Renal cortex interstitium (tissue), 11 donors: Measurements from ENCODE around the gene POU2F1. TPM values are rescaled to one million over a fixed set of nuclear protein-coding genes. Genes with fewer than 3 reads are reported as not detected.

Experiments
- DNase-seq, 11 donors: peaks; one replicate each; pipeline ENCODE4 v3.0.0-alpha.2; 2013; ENCODE audit warnings: low read depth in 9 of 11, low spot score in 4 of 11; ENCODE audit errors: extremely low read depth in 1 of 11
- polyA plus RNA-seq, 3 donors: library from polyadenylated mRNA; unstranded; fragments of 120-200 nt; gene quantifications; one replicate each; pipeline ENCODE4 v1.2.1, GENCODE V29; 2013; ENCODE audit not compliant: insufficient read length in 3 of 3

Gene POU2F1
- polyA plus RNA-seq, 3 donors: 15.3 to 16.9 (median 16.2) TPM

GRCh38 chr1:167251472-167251871 lies 30.8 kb downstream of the POU2F1 start:
- DNase-seq: no peak

- no peak for DNase-seq
Observed at GRCh38 chr1:167252986-167253385, 32.3 kb downstream of the POU2F1 start.

GRCh38 chr1:167258858-167259257 lies 38.2 kb downstream of the POU2F1 start:
- no peak for DNase-seq

GRCh38 chr1:167262836-167263235 lies 42.1 kb downstream of the POU2F1 start:
- no peak for DNase-seq

- no peak for DNase-seq
Observed at GRCh38 chr1:167263344-167263743, 42.7 kb downstream of the POU2F1 start.

DNA sequence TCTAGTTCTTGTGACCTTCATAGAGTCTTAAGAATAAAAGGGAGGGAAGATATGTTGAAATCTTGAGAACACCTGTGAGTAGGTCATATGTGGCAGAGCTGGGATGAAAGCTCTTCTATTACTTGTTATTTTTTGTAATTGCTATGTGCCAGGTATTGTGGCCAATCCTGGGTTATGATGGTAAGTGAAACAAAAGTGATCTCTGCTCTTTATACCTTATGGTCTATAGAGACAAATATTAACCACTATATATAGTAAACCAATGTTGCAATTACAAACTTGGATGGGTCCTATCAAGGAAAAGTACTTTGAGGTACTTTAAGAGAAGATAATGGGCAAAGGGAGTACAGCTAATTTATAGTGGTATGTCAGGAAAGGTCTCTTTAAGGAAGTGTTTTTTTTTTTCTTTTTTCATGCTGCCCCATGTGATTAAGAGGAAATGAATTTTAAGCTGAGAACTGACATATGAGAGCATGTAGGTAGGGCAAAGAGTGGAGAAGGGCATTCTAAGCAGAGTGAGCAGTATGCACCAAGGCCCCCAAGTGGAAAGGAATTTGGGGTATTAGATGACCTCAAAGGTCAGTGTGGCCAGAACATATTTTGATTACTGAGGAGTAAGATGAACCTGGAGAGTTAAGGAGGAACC lies 43.3 kb downstream of the POU2F1 start:
- DNase-seq: no peak

GRCh38 chr1:167266965-167267364 lies 46.3 kb downstream of the POU2F1 start:
- no peak for DNase-seq

GRCh38 chr1:167268347-167268787 lies 47.7 kb downstream of the POU2F1 start:
- DNase-seq: no peak

DNA sequence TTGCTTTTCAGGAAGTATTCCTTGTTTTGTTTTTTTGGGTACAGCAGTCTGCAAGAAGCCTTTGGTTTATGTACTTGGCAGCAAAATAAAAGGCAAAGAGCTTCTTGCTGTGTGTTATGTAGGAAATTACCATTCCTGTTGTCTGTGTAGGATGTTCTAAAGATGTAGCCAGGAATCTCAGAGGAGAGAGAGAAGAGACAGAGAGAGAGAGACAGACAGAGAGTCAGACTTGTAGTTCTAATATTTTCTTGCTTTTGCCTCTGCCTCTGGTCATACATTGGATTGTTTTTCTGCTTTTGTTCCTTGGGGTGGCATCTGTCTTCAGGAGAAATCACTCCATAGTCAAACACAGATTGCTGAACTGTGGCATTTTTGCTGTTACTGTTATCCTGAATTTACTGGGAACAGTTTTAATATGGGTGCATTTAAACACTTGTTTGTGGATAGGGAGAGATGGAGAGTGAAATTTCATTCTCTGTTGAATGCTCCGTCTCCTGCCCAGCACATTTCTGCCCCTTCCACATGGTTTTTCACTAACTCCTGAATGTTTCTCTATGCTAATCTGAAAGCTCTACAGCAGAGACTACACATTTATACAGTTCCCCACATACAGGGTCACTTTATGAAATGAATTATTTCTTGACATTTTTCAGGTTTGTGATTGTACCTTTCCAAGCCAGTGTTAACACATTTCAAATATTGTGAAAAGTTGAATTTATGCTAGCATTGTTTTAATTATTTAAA lies 49.8 kb downstream of the POU2F1 start:
- no peak for DNase-seq

- DNase-seq: no peak
Observed at GRCh38 chr1:167272369-167272957, 51.8 kb downstream of the POU2F1 start.

- DNase-seq: no peak
Observed at GRCh38 chr1:167273027-167273800, 52.5 kb downstream of the POU2F1 start.

DNA sequence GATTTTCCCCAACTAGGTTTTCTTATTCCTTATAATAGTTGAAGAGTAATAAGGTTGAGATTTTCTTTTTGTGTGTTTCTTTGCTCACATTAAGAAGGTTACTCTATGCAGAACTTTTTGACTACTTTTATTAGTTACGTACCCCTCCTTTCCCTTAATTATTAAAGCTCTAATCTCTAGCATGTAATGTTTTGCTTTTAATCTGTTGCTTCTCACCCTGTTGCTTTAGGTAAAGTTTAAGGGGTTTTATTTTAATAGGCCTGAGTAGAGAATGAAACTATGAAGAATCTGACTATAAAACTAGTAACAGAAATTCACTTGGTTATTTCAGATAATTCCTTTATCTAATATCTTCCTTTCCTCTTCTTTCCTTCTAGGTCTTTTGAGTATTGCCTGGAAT lies 53.4 kb downstream of the POU2F1 start:
- DNase-seq: no peak

GRCh38 chr1:167276969-167277368 lies 56.3 kb downstream of the POU2F1 start:
- no peak for DNase-seq

GRCh38 chr1:167278497-167278896 lies 57.8 kb downstream of the POU2F1 start:
- no peak for DNase-seq

DNA sequence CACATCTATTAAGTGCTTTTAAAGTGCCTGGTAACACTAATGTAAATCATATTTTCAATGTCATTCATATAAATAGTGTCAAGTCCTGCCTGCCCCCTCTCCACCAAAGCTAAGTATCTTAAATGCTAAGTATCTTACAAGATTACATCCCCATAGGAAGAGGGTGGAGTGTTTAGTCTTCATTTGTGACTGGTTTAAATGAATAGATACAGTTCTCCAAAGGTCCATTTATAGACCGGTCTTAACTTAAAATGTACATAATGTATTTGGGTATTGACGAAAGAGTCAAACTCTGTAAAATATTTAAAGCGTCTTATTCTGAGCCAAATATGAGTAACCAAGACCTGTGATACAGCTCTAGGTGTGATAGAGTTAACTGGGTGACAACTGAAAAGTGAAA lies 60.2 kb downstream of the POU2F1 start:
- DNase-seq: no peak

DNA sequence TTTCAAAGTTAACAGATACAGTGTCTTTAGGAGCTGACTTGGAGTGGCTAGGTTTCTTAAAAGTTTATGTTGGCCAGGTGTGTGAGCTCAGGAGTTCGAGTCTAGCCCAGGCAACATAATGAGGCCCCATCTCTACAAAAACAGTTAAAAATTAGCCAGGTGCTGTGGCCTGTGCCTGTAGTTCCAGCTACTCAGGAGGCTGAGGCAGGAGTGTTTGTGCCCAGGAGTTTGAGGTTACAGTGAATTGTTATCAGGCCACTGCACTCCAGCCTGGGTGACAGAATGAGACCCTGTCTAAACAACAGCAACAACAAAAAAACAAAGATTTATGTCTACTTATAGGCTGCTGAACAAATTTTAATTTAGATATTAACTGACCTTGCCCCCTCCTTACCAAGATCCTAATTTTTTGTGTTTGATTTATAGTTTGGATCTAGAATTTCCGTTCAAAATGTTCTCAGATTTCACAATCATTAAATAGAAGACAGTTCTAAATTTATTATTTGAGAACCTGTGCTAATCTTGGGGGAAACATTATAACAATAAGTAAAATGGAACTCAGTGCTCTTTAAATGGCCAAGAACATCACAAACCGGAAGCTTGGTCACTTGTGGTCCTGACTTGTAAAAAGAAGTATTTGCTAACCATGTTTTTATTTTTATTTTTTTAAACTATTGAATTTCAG lies 67.8 kb downstream of the POU2F1 start:
- DNase-seq: no peak

DNA sequence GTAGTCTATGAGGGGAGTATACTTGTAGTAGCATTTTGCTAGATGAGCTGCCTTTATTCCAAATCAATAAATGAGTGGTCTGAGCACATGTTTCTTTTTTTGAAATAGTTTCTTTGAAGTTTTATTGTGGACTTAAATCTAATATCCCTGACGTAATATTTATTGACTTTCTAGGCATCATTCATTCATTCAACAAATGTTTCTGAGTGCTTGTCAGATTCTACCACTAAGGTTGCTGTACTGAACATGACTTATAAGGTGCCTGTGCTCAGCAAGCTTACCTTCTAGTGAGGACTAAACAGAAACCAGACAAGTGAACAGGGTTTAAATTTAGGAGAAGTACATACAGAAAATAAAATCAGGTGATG lies 68.4 kb downstream of the POU2F1 start:
- no peak for DNase-seq

DNA sequence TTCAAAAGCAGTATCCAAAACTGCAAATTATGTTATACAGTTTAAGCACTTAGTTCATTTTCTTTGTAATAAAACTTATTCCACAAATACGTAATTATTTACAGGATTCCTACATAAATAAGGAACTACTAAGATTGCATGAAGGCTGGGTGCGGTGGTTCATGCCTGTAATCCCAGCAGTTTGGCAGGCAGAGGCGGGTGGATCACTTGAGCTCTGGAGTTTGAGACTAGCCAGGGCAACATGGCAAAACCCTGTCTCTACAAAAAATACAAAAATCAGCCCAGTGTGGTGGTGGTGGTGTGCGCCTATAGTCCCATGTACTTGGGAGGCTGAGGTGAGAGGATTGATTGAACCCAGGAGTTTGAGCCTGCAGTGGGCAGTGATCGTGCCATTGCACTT lies 69.3 kb downstream of the POU2F1 start:
- DNase-seq: no peak

DNA sequence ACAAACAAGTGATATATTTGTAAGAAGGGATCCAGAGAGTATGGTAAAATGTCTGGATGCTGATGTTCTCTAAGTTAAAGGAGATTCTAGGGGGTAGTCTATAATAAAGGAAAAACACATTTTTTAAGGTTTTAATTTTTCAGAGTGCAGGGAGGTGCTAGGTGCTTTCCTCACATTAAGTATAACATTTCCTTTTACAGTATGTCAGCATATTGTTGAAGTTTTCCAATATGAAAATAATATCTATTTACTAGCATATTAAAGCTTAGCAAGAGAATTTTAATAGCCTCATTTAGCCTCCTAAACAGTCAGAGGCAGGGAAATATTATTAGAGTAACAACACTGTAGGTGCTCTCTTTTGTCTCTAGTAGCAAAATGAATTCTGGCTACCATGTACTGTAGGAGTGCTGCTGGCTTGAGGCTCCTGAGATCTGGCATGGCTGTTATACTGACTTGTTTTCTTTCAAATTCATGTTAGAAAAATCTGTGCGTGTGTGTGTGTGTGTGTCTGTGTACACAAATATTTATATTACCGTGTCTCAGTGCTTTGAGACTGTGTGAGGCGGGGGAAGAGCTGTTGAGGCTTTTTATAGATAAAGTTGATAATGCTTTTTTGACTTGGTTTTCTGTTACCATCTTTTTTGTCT lies 71.0 kb downstream of the POU2F1 start:
- no peak for DNase-seq
